Endothelial cell (in vitro differentiated cells): ENCODE data around the gene NXT1. TPM values are rescaled to one million over a fixed set of nuclear protein-coding genes. Genes with fewer than 3 reads are reported as not detected.

ENCODE experiments used
- DNase-seq: peaks from one replicate; pipeline ENCODE4 v3.0.0; 2021; ENCODE audit warnings: low spot score
- H3K27ac Mint-ChIP-seq: one replicate; pipeline ENCODE4 v1.8.0; 2021; ENCODE audit warnings: mixed read lengths, inconsistent platforms; ENCODE audit not compliant: unreplicated experiment
- H3K27me3 Mint-ChIP-seq: one replicate; pipeline ENCODE4 v1.8.0; 2021; ENCODE audit warnings: mild to moderate bottlenecking, moderate library complexity, mixed read lengths, inconsistent platforms; ENCODE audit not compliant: unreplicated experiment
- H3K36me3 Mint-ChIP-seq: one replicate; pipeline ENCODE4 v1.8.0; 2021; ENCODE audit warnings: mild to moderate bottlenecking, low read depth, mixed read lengths, inconsistent platforms; ENCODE audit not compliant: unreplicated experiment
- H3K4me1 Mint-ChIP-seq: one replicate; pipeline ENCODE4 v1.8.0; 2021; ENCODE audit warnings: mild to moderate bottlenecking, mixed read lengths, inconsistent platforms; ENCODE audit not compliant: unreplicated experiment
- H3K4me3 Mint-ChIP-seq: one replicate; pipeline ENCODE4 v1.8.0; 2021; ENCODE audit warnings: mild to moderate bottlenecking, mixed read lengths, inconsistent platforms; ENCODE audit not compliant: unreplicated experiment
- H3K9me3 Mint-ChIP-seq: one replicate; pipeline ENCODE4 v1.8.0; 2021; ENCODE audit warnings: mixed read lengths, inconsistent platforms; ENCODE audit not compliant: unreplicated experiment
- total RNA-seq: library from RNA; stranded (reverse); fragmentation: NEBNext Ultra II Directional; extraction: Animal tissue kit (Norgen Biotek cat#: 25700); gene quantifications from one replicate; pipeline ENCODE4 v1.2.1, GENCODE V29; 2021; ENCODE audit not compliant: unreplicated experiment
- TF ChIP-seq, protein P1 (sequence below): fragments of 200-600 bp; sonication (generic); IDR thresholded peaks from one replicate; pipeline ENCODE4 v1.5.0; 2021; ENCODE audit warnings: antibody characterized with exemption; ENCODE audit not compliant: unreplicated experiment

Gene NXT1
- total RNA-seq, 1 donor from 2014 or later: 24.5 TPM

DNA sequence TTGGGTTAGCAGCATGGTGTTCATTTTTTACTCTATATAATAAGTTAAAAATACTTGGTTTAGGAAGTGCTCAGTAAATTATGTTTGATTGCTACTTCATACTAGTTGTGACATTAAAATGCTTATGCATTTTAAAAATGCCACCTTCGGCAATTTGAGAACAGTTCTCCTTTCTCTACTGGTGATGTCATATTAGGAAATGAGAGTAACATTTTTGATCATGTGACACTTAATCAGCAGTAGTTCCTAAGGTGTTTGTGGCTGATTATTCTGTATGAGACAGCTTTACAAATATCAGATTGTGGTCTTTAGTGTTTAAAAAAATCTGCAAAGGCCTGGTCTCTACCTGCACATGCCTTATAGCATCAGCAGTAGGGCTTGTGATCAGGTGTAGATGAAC lies 15.8 kb downstream of the NXT1 start:
- peaks cover 15% of the 10 kb centered on the region for H3K4me1 Mint-ChIP-seq
- H3K27me3 Mint-ChIP-seq: peaks cover 11% of the 10 kb centered on the region
- H3K27ac Mint-ChIP-seq: no peak overlapping the region
- TF ChIP-seq, protein P1, sequence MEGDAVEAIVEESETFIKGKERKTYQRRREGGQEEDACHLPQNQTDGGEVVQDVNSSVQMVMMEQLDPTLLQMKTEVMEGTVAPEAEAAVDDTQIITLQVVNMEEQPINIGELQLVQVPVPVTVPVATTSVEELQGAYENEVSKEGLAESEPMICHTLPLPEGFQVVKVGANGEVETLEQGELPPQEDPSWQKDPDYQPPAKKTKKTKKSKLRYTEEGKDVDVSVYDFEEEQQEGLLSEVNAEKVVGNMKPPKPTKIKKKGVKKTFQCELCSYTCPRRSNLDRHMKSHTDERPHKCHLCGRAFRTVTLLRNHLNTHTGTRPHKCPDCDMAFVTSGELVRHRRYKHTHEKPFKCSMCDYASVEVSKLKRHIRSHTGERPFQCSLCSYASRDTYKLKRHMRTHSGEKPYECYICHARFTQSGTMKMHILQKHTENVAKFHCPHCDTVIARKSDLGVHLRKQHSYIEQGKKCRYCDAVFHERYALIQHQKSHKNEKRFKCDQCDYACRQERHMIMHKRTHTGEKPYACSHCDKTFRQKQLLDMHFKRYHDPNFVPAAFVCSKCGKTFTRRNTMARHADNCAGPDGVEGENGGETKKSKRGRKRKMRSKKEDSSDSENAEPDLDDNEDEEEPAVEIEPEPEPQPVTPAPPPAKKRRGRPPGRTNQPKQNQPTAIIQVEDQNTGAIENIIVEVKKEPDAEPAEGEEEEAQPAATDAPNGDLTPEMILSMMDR: no peak
- no peaks in the 10 kb centered on the region for H3K9me3 Mint-ChIP-seq
- H3K36me3 Mint-ChIP-seq: peaks cover 38% of the 10 kb centered on the region
- no peak overlapping the region for H3K4me3 Mint-ChIP-seq
- no peak for DNase-seq

DNA sequence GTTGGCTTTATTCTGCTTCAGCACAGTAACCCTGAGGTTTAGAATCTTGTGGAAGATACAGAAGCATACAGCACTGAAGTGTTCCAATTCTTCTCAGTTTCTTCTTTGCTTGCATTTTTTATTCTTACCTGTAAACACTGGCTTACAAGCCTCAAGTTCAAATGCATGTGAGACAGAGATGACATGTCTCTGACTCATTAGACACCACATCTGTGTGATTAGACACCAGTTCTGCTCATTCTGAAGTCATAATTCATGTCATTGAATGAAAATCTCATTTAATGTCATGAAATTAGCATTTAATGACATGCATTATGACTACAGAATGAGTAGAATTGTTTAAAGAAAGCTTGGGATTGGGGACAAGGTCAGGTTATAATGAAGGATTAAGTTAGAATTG lies 17.2 kb downstream of the NXT1 start:
- Mint-ChIP-seq H3K9me3 (no peaks in the 10 kb centered on the region), H3K27ac (no peak overlapping the region), H3K4me3 (no peak overlapping the region), H3K4me1 (peaks cover 15% of the 10 kb centered on the region), H3K36me3 (peaks cover 38% of the 10 kb centered on the region), H3K27me3 (peaks cover 8% of the 10 kb centered on the region)
- no peak for DNase-seq
- TF ChIP-seq, protein P1: no peak

DNA sequence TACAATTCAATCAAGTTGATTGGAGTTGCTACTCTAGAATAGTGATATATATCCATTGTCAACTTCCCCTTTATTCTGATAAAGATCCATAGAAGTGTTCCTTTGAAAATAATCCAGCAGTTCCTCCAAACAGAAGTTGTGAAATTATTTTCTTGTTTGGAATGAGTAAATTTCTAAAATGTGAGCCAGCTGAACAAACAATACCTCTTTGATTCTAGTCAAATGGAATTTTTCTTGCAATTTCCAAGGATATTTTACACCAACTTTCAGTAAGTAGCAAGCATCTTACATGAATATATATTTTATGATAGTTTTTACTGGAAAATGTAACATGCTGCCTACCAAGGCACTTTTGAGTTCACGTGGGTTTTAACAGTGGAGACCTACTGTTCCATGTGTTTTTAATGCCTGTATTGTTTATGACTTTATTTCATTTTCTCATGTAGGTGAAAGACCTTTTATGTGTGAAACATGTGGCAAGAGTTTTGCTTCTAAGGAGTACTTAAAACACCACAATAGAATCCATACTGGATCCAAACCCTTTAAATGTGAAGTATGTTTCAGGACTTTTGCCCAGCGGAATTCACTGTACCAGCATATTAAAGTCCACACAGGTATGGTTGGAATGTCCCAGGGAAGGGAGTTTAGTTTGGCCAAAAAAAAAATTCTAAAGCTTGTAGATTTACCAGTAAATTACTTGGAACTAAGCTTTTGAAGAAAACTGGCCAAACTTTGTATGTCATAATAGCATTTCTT lies 17.9 kb downstream of the NXT1 start:
- TF ChIP-seq, protein P1: no peak
- Mint-ChIP-seq H3K9me3 (no peaks in the 10 kb centered on the region), H3K4me1 (peaks cover 8% of the 10 kb centered on the region), H3K27ac (no peak overlapping the region), H3K27me3 (peaks cover 4% of the 10 kb centered on the region), H3K4me3 (no peak overlapping the region), H3K36me3 (peaks cover 34% of the 10 kb centered on the region)
- DNase-seq: no peak

DNA sequence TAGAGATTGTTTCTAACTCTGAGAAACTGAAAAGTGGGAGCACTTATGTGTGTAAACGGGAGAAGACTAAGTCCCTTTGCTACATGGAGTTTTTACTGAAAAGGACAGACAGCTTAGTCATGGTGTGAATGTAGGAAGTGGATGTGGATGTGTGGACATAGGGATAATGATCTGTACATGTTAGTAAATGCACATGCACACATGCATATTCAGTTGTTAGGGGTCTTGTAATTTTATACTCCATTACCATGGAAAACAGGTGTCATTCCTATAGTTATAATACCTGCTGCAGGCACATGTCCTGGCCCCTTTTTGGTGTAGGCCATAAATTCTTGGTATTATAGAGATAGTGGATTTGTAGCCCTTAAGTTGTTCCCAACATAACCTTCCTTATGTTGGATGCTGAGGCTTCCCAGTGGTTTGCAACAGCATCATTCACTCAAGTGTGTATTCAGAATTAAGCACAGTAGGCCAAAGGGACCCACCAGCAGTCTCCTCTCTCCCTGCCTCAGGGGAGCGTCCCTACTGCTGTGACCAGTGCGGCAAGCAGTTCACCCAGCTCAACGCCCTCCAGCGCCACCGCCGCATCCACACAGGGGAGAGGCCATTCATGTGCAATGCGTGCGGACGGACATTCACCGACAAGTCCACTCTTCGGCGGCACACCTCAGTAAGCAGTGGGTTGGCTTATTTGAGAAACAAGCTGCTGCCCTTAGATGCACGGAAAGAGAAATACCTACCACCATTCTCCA lies 18.7 kb downstream of the NXT1 start:
- H3K4me3 Mint-ChIP-seq: no peak overlapping the region
- H3K36me3 Mint-ChIP-seq: peaks cover 34% of the 10 kb centered on the region
- peaks cover 6% of the 10 kb centered on the region for H3K4me1 Mint-ChIP-seq
- H3K27ac Mint-ChIP-seq: no peak overlapping the region
- no peaks in the 10 kb centered on the region for H3K9me3 Mint-ChIP-seq
- DNase-seq: no peak
- peaks cover 2% of the 10 kb centered on the region for H3K27me3 Mint-ChIP-seq
- TF ChIP-seq, protein P1: no peak

DNA sequence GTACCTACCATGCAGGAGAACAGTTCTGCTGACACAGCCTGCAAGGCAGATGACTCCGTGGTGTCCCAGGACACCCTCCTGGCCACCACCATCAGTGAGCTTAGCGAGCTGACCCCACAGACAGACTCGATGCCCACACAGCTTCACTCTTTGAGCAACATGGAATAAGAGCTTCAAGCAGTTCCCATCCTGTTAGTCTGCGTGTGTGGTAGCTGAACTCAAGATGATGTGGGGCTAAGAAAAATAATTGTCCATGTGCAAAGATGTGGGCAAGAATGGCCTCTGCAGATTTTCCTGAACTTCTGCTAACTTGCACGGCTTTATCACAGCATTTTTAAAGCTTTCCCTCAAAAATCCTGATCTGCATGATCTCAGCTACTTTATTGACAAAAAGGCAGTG lies 19.7 kb downstream of the NXT1 start:
- Mint-ChIP-seq H3K27ac (no peak overlapping the region), H3K9me3 (no peaks in the 10 kb centered on the region), H3K27me3 (peaks cover 2% of the 10 kb centered on the region), H3K4me1 (no peaks in the 10 kb centered on the region), H3K36me3 (peaks cover 24% of the 10 kb centered on the region), H3K4me3 (peak overlapping the region; percentile 1)
- DNase-seq: no peak
- TF ChIP-seq, protein P1: no peak
